Adrenal gland (tissue), 5 donors: ENCODE data around the gene LRRC1.

Experiments
- POLR2A ChIP-seq, 2 donors: fragments of 450-650 bp; IDR thresholded peaks; one replicate each; pipeline ENCODE4 v1.6.1; 2017; ENCODE audit warnings: antibody characterized with exemption in 2 of 2, mild to moderate bottlenecking in 2 of 2, moderate library complexity in 1 of 2
- TF ChIP-seq, protein P1 (sequence below), 6 experiments: fragments of 450-650 bp in 4 of 6; fragments of 200-600 bp in 2 of 6; sonication (generic) in 1 of 6; IDR thresholded peaks; 1 replicate in 5 of 6; 2 replicates in 1 of 6; pipeline versions ENCODE4 v1.5.1 to v1.8.0; 2016 to 2021; ENCODE audit warnings: antibody characterized with exemption in 6 of 6, mild to moderate bottlenecking in 2 of 6, moderate library complexity in 1 of 6
- donor health status: DM: no; HTN: no; CAD: no.

DNA sequence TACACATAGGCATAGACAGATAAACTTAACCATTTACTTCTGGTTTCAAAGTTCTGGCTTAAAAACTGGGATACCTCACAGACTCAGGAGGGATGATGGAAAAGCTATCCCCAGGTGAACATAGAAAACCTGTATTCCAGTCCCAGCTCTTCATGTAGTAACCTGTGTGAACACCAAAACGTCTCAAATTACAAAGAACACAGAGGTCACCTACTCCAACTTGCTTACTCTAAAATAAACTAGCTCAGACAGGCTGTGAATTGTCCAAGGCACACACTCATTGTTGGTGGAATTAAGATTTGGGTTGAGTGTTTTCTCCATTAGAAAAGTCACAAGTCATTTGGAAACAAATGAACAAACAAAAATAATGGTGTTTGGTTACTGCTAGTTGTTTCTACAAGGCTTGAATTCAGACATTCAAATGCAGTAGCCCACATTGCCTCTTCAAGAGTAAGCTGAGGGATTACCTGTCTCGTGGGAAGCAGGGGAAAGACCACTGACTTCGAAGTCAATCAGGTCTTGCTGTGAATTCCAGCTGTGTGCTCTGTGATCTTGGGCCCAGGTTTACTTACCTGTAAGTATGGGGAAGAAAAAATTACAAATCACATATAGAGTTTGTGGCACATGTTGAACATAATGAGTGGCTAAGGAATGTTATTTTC, 48.2 kb upstream of the LRRC1 start:
- TF ChIP-seq, protein P1, sequence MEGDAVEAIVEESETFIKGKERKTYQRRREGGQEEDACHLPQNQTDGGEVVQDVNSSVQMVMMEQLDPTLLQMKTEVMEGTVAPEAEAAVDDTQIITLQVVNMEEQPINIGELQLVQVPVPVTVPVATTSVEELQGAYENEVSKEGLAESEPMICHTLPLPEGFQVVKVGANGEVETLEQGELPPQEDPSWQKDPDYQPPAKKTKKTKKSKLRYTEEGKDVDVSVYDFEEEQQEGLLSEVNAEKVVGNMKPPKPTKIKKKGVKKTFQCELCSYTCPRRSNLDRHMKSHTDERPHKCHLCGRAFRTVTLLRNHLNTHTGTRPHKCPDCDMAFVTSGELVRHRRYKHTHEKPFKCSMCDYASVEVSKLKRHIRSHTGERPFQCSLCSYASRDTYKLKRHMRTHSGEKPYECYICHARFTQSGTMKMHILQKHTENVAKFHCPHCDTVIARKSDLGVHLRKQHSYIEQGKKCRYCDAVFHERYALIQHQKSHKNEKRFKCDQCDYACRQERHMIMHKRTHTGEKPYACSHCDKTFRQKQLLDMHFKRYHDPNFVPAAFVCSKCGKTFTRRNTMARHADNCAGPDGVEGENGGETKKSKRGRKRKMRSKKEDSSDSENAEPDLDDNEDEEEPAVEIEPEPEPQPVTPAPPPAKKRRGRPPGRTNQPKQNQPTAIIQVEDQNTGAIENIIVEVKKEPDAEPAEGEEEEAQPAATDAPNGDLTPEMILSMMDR (IDR thresholded peaks at IDR 0.05): no peak
- TF ChIP-seq POLR2A (IDR thresholded peaks at IDR 0.05): no peak
